NCI-H187 (cell line): Measurements from ENCODE around the gene RBP3.
"Not testable (repeated sequence)": the region's sequence is repeated elsewhere in the genome, so short reads cannot be mapped to it uniquely, and the experiment has no call there.

Experiments
- DNase-seq, 2 experiments: peaks; one replicate each; lab custom pipeline; 2025; lab: John Stamatoyannopoulos, UW

The RBP3 gene

GRCh38 chr10:47372726-47373125, 24.6 kb downstream of the RBP3 start:
- DNase-seq: no peak

- no peak for DNase-seq
Measured at GRCh38 chr10:47374611-47375536, 26.7 kb downstream of the RBP3 start.

GRCh38 chr10:47376522-47377220, 28.5 kb downstream of the RBP3 start:
- DNase-seq: no peak

- DNase-seq: no peak
Measured at GRCh38 chr10:47378183-47378510, 30.0 kb downstream of the RBP3 start.

GRCh38 chr10:47378606-47379444, 30.7 kb downstream of the RBP3 start:
- peak in 1 of 2 experiments; percentile 7 for DNase-seq

- no peak for DNase-seq
Measured at GRCh38 chr10:47379445-47379785, 31.3 kb downstream of the RBP3 start.

GRCh38 chr10:47379901-47380300, 31.7 kb downstream of the RBP3 start:
- no peak for DNase-seq

GRCh38 chr10:47380341-47381102, 32.4 kb downstream of the RBP3 start:
- no peak for DNase-seq

GRCh38 chr10:47381103-47381395, 32.9 kb downstream of the RBP3 start:
- DNase-seq: no peak

- DNase-seq: no peak
Measured at GRCh38 chr10:47381427-47382379, 33.5 kb downstream of the RBP3 start.

- peak; percentile 42 to 58 for DNase-seq
Measured at GRCh38 chr10:47383261-47384147, 35.3 kb downstream of the RBP3 start.

GRCh38 chr10:47384148-47384921, 36.2 kb downstream of the RBP3 start, which contains the start of gene ZNF488:
ZNF488 (minus strand) TSS chr10:47384293; CDS start chr10:47368829, 15,464 bp downstream.
- peak; percentile 47 to 71 for DNase-seq

GRCh38 chr10:47386104-47386503, 37.9 kb downstream of the RBP3 start:
- not testable (repeated sequence) for DNase-seq

GRCh38 chr10:47388879-47389278, 40.7 kb downstream of the RBP3 start:
- no peak for DNase-seq

GRCh38 chr10:47389619-47390018, 41.5 kb downstream of the RBP3 start:
- no peak for DNase-seq

GRCh38 chr10:47396311-47396717, 48.2 kb downstream of the RBP3 start:
- DNase-seq: no peak

- DNase-seq: no peak
Measured at GRCh38 chr10:47397256-47397655, 49.1 kb downstream of the RBP3 start.

GRCh38 chr10:47400251-47400650, 52.1 kb downstream of the RBP3 start:
- no peak for DNase-seq

- no peak for DNase-seq
Measured at GRCh38 chr10:47400786-47401185, 52.6 kb downstream of the RBP3 start.
